AG10803 (cell line): ENCODE measurements around the gene IPCEF1.

Experiments
- DNase-seq: peaks from one replicate; pipeline ENCODE4 v3.0.0; 2010; ENCODE audit warnings: low read depth
- H3K4me3 ChIP-seq: 2 replicates; pipeline ENCODE4 v1.5.1; 2011; ENCODE audit warnings: mild to moderate bottlenecking, low read length, control low read depth
- CTCF ChIP-seq: conservative IDR thresholded peaks from 2 replicates; pipeline ENCODE4 v1.5.1; 2011; ENCODE audit warnings: mild to moderate bottlenecking, low read length, control low read depth, inconsistent platforms

Gene IPCEF1

DNA sequence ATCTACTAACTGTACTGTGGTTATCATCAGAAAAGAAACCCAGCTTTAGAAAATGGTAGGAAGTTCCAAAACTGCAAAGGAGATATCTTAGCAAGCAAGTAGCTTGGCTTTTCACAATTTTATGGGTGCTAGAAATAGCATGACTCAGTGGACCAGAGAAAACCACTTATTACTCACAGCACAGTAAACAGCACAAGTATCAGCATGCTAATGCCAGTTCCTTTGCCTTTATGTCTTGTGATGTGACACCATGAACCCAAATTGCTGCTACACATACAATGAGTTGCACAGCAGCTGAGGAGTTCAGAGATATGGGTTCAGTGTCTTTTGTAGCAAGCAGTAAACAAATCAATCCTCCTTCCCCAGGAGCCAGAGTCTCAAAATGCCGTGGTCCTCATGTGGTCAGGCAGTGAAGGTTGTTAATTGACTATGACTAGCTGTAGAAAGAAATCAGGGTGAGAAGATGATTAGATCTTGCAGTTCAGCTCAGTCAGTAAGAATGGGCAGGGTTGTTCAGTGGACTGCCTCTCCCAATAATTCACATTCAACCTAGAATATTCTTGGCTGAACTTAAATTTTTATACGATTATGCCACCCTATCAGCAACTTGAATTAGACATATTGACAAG is 244.3 kb downstream of the IPCEF1 start:
- DNase-seq: no peak
- H3K4me3 ChIP-seq: no peak overlapping the region
- TF ChIP-seq CTCF: no peak

- DNase-seq: no peak
- TF ChIP-seq CTCF: no peak
- H3K4me3 ChIP-seq: no peak overlapping the region
Measured at GRCh38 chr6:154111025-154111424, 245.6 kb downstream of the IPCEF1 start.

DNA sequence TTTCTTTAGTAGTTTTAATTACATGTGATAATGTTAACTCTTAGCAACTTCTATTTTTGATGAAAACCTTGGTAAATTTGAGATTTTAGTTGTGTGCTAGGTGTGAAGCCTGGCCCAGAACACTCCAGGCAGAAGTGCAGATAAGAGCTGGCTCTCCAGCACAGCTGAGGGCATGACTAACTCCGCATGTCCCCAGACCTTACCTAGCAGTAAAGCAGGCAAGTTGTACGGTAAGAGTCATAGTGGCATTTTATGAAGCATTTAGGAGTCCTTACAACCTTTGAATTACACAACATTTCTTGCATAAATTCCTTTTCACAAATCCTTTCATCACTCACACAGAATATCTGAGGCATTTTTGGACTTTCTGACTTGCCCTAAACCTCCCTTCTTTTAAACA is 250.4 kb downstream of the IPCEF1 start:
- TF ChIP-seq CTCF: no peak
- no peak for DNase-seq

More for the DNA sequence above, 250.4 kb downstream of the IPCEF1 start:
- no peak overlapping the region for H3K4me3 ChIP-seq
